ENCODE results near the gene ZNF654.

GRCh38 chr3:88167173-88167572 lies 108.1 kb downstream of the ZNF654 start:
- no peak for TF ChIP-seq CTCF (IDR thresholded peaks at IDR 0.05; ENCODE audit: extremely low read depth in 1 of 2, insufficient read depth in 1 of 2, low read depth in 1 of 2, low read length in 2 of 2)
- TF ChIP-seq POLR2AphosphoS5 (IDR thresholded peaks at IDR 0.05; ENCODE audit: insufficient read depth, low read depth, low read length) = no peak
- TF ChIP-seq MYC (IDR thresholded peaks at IDR 0.05; ENCODE audit: low read depth, low read length) = no peak
- no peak for TF ChIP-seq POLR2A (IDR thresholded peaks at IDR 0.05; ENCODE audit: low read depth, low read length)
- TF ChIP-seq MAX (IDR thresholded peaks at IDR 0.05; ENCODE audit: insufficient read depth, insufficient read length) = no peak
- no peak for TF ChIP-seq JUN (IDR thresholded peaks at IDR 0.05; ENCODE audit: borderline replicate concordance, insufficient read depth, insufficient read length, low read depth)

Measured in endothelial cell of umbilical vein (primary cell).